ENCODE results near the gene ADCYAP1R1. TPM values are rescaled to one million over a fixed set of nuclear protein-coding genes. Genes with fewer than 3 reads are reported as not detected.

Gene ADCYAP1R1
- total RNA-seq, 1 experiment from 2014 or later: 8.9 TPM

DNA sequence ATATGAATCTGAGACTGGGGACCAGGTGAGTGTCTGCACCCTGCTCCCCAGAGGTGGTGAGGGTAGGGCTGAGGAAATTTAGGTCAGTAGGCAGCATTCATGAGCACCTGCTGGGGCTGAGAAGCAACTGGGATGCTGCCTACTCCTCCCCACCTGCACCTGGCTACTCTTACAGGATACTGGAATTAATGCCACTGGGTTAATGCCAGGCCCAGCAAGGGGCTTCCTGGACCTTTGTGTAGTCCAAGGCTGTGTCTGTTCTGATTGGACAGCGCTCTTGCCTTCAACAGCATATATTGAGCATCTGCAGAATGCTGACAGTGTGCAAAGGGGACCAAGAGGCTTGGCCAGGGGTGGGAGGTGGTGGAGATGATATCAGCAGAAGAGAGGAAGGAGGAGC is 32.1 kb downstream of the ADCYAP1R1 start:
- H3T11ph ChIP-seq (ENCODE audit: low read length): no peak overlapping the region
- no peak overlapping the region for H4K91ac ChIP-seq (ENCODE audit: insufficient read length, low read depth, low read length)
- no peak overlapping the region for H3K14ac ChIP-seq (ENCODE audit: insufficient read depth, low read length)
- Mint-ChIP-seq H3K9me3 (no peaks in the 10 kb centered on the region), H3K27ac (peak overlapping the region in 1 of 3 experiments; percentile 46; a peak in 1 of 7 replicates), H3K27me3 (ENCODE audit: low read depth) (peaks cover 5% of the 10 kb centered on the region), H3K4me3 (no peak overlapping the region), H3K36me3 (ENCODE audit: insufficient read depth in 1 of 3, low read depth in 3 of 3) (peaks cover 0 to 5% (median 4%) of the 10 kb centered on the region in 3 experiments; a peak in 4 of 7 replicates), H3K4me1 (peaks cover 9% of the 10 kb centered on the region in 2 experiments)
- H3K18ac ChIP-seq (ENCODE audit: insufficient read length, low read depth, low read length): no peak overlapping the region
- no peaks in the 10 kb centered on the region for H3K4me1 ChIP-seq (ENCODE audit: insufficient read depth, low read length)
- no peaks in the 10 kb centered on the region for H3K79me2 ChIP-seq (ENCODE audit: insufficient read depth, low read length)
- no peak overlapping the region for H2AK5ac ChIP-seq (ENCODE audit: insufficient read length, low read length)
- WGBS (ENCODE audit: extremely low coverage, insufficient read length, low lambda C conversion rate): no CpG with 5 or more reads among the region's 1 CpG
- no peaks in the 10 kb centered on the region for H3K23me2 ChIP-seq (ENCODE audit: insufficient read length, low read depth, low read length, poor library complexity, severe bottlenecking)
- H3K9me3 ChIP-seq (ENCODE audit: control insufficient read depth, low read depth, low read length): no peaks in the 10 kb centered on the region
- no peak overlapping the region for H3K23ac ChIP-seq (ENCODE audit: insufficient read length, low read depth, low read length)
- no peaks in the 10 kb centered on the region for H3K79me1 ChIP-seq (ENCODE audit: insufficient read depth, low read depth, low read length, poor library complexity, severe bottlenecking)
- no peak overlapping the region for H2BK12ac ChIP-seq (ENCODE audit: insufficient read length, low read depth, low read length)
- H3K27me3 ChIP-seq (ENCODE audit: insufficient read depth, low read length): no peaks in the 10 kb centered on the region
- no peak overlapping the region for H3K56ac ChIP-seq (ENCODE audit: insufficient read length, low read depth, low read length)
- H3K4me2 ChIP-seq (ENCODE audit: insufficient read depth, insufficient read length, low read length): no peak overlapping the region
- no peak overlapping the region for H2BK15ac ChIP-seq (ENCODE audit: low read depth, low read length)
- DNase-seq: no peak
- no peak overlapping the region for H2BK120ac ChIP-seq (ENCODE audit: low read depth, low read length, poor library complexity, severe bottlenecking)
- H4K20me1 ChIP-seq (ENCODE audit: control insufficient read depth, insufficient read depth, insufficient read length): no peaks in the 10 kb centered on the region
- TF ChIP-seq, protein P1, sequence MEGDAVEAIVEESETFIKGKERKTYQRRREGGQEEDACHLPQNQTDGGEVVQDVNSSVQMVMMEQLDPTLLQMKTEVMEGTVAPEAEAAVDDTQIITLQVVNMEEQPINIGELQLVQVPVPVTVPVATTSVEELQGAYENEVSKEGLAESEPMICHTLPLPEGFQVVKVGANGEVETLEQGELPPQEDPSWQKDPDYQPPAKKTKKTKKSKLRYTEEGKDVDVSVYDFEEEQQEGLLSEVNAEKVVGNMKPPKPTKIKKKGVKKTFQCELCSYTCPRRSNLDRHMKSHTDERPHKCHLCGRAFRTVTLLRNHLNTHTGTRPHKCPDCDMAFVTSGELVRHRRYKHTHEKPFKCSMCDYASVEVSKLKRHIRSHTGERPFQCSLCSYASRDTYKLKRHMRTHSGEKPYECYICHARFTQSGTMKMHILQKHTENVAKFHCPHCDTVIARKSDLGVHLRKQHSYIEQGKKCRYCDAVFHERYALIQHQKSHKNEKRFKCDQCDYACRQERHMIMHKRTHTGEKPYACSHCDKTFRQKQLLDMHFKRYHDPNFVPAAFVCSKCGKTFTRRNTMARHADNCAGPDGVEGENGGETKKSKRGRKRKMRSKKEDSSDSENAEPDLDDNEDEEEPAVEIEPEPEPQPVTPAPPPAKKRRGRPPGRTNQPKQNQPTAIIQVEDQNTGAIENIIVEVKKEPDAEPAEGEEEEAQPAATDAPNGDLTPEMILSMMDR (conservative IDR thresholded peaks at IDR 0.05): no peak
- no peak overlapping the region for H2AFZ ChIP-seq (ENCODE audit: low read length)
- no peak overlapping the region for H2BK20ac ChIP-seq (ENCODE audit: low read depth, low read length, poor library complexity, severe bottlenecking)
- H3K27ac ChIP-seq (ENCODE audit: insufficient read length, low read depth, low read length): no peak overlapping the region
- no peak overlapping the region for H3K9ac ChIP-seq (ENCODE audit: extremely low read depth, insufficient read length, low read length)
- no peak overlapping the region for H4K5ac ChIP-seq (ENCODE audit: insufficient read length, low read depth, low read length)
- no peak overlapping the region for H3K4ac ChIP-seq (ENCODE audit: low read depth, low read length)
- no peak overlapping the region for H2BK5ac ChIP-seq (ENCODE audit: insufficient read length, low read length)
- H4K8ac ChIP-seq (replicated peaks; ENCODE audit: insufficient read length, low read depth, low read length): no peak overlapping the region
